ENCODE results near the gene AGTPBP1.
"Not testable (repeated sequence)": the region's sequence is repeated elsewhere in the genome, so short reads cannot be mapped to it uniquely, and the experiment has no call there.

Gene AGTPBP1

GRCh38 chr9:85737671-85738070 is 4.1 kb downstream of the AGTPBP1 start:
- H3K4me1 Mint-ChIP-seq = peaks cover 48% of the 10 kb centered on the region
- H3K27ac Mint-ChIP-seq = no peak overlapping the region
- DNase-seq = no peak
- H3K36me3 Mint-ChIP-seq = peaks cover 13% of the 10 kb centered on the region
- CTCF ChIA-PET = no interaction called here
- H3K27me3 Mint-ChIP-seq = no peaks in the 10 kb centered on the region
- H3K4me3 Mint-ChIP-seq = no peak overlapping the region
- H3K9me3 Mint-ChIP-seq = no peaks in the 10 kb centered on the region

DNA sequence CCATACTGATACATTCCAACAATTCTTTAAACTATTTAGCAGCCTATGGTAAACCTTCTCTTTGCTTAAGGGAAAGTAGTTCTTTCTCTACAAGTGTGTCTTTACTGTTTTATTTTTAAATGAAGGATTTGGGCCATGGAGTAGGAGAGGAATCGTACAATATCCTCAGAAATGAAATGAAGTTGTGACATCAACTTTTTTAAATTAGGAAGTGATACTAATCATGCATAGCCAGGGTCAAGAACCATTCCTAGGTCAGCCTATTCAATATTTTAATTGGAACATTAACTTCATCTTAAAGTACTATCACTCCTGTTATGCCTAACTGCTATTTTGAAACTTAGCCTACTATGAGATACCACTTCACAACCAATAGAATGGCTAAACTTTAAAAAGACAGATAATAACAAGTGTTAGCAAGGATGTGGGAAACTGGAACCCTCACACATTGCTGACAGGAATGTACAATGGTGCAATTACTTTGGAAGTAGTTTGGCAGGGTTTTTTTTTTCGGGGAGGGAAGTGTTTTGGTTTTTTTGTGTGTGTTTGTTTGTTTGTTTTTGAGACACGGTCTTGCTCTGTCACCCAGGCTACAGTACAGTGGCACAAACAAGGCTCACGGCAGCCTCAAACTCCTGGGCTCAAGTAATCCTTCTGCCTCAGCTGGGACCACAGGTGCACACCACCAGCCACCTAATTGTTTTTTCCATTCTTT is 10.7 kb downstream of the AGTPBP1 start:
- Mint-ChIP-seq H3K27ac (no peak overlapping the region), H3K9me3 (no peaks in the 10 kb centered on the region), H3K4me1 (peaks cover 50% of the 10 kb centered on the region), H3K4me3 (no peak overlapping the region), H3K36me3 (peaks cover 15% of the 10 kb centered on the region), H3K27me3 (no peaks in the 10 kb centered on the region)
- CTCF ChIA-PET = no interaction called here
- no peak for DNase-seq

DNA sequence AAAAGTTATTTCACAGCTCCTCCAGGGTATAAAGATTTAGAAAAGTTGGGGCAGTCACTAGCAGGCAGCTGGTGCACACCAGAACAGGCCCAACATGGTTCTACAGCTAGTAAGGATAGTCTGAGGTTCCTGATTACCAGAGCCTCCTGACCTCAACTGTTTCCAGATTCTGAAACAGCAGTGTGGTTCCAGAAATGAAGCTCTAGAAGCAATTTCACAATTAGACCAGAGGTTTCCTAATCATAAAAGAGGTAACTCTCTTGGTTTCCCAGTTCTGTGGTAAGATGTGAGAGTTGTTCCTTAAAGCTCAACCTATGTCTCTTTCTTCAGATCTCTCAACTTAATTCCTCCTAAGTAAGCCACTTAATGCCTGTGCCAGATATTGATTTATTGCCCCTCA is 11.9 kb downstream of the AGTPBP1 start:
- H3K27ac Mint-ChIP-seq = no peak overlapping the region
- no peaks in the 10 kb centered on the region for H3K27me3 Mint-ChIP-seq
- H3K4me1 Mint-ChIP-seq = peaks cover 49% of the 10 kb centered on the region
- no peak overlapping the region for H3K4me3 Mint-ChIP-seq
- H3K9me3 Mint-ChIP-seq = no peaks in the 10 kb centered on the region
- H3K36me3 Mint-ChIP-seq = peaks cover 13% of the 10 kb centered on the region
- DNase-seq = no peak
- CTCF ChIA-PET = interaction anchor here (0.5 kb wide), 1 partner anchor 56 kb away, joined by 3 read pairs; no protein-coding TSS in a partner anchor

DNA sequence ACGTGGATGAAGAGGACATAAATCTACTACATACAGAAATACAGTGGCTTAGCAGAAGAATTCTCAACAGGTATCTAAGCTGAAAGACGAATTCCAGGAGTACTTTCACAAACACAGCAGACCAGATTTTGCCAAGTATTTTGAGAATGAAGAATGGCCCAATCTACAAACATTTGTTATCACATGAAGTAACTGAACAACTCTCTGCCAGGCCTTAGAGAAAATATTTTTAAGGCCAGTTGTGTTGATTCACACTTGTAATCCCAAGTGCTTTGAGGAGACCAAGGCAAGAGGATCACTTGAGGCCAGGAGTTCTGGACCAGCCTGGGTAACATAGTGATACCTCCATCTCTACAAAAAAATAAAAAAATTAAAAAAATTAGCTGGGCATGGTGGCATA is 14.3 kb downstream of the AGTPBP1 start:
- no peaks in the 10 kb centered on the region for H3K9me3 Mint-ChIP-seq
- CTCF ChIA-PET = no interaction called here
- peaks cover 20% of the 10 kb centered on the region for H3K36me3 Mint-ChIP-seq
- H3K27me3 Mint-ChIP-seq = no peaks in the 10 kb centered on the region
- no peak for DNase-seq
- no peak overlapping the region for H3K27ac Mint-ChIP-seq
- no peak overlapping the region for H3K4me3 Mint-ChIP-seq
- peaks cover 56% of the 10 kb centered on the region for H3K4me1 Mint-ChIP-seq

GRCh38 chr9:85726737-85727136 is 15.0 kb downstream of the AGTPBP1 start:
- Mint-ChIP-seq H3K9me3 (peaks cover 1% of the 10 kb centered on the region), H3K36me3 (peaks cover 26% of the 10 kb centered on the region), H3K27me3 (no peaks in the 10 kb centered on the region), H3K4me3 (no peak overlapping the region), H3K4me1 (peaks cover 62% of the 10 kb centered on the region), H3K27ac (peak overlapping the region; percentile 55)
- no peak for DNase-seq
- CTCF ChIA-PET = no interaction called here

DNA sequence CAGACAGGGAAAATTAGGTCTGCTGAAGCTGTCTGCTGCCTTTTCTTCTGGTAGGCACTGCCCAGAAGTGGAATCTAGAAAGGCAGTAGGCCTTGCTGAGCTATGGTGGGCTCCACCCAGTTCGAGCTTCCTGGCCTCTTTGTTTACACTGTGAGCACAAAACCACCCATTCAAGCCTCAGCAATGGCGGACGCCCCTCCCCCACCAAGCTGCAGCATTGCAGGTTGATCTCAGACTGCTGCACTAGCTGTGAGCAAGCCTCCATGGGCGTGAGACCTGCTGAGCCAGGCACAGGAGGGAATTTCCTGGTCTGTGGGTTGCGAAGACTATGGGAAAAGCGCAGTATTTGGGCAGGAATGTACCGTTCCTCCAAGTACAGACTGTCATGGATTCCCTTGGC is 18.5 kb downstream of the AGTPBP1 start:
- H3K4me1 Mint-ChIP-seq = peaks cover 56% of the 10 kb centered on the region
- CTCF ChIA-PET = interaction anchor here (1.1 to 1.3 kb wide), 2 partner anchors 13 to 25 kb away, joined by 3 to 5 read pairs; no protein-coding TSS in a partner anchor
- no peaks in the 10 kb centered on the region for H3K27me3 Mint-ChIP-seq
- peaks cover 32% of the 10 kb centered on the region for H3K36me3 Mint-ChIP-seq
- peak overlapping the region; percentile 46 for H3K4me3 Mint-ChIP-seq
- H3K9me3 Mint-ChIP-seq = peaks cover 18% of the 10 kb centered on the region
- peak overlapping the region; percentile 90 for H3K27ac Mint-ChIP-seq
- DNase-seq = peak; percentile 88

GRCh38 chr9:85719411-85719810 is 22.3 kb downstream of the AGTPBP1 start:
- peaks cover 19% of the 10 kb centered on the region for H3K9me3 Mint-ChIP-seq
- H3K27ac Mint-ChIP-seq, H3K27me3 Mint-ChIP-seq, H3K4me3 Mint-ChIP-seq, CTCF ChIA-PET, DNase-seq: not testable (repeated sequence)
- peaks cover 37% of the 10 kb centered on the region for H3K36me3 Mint-ChIP-seq
- peaks cover 52% of the 10 kb centered on the region for H3K4me1 Mint-ChIP-seq

DNA sequence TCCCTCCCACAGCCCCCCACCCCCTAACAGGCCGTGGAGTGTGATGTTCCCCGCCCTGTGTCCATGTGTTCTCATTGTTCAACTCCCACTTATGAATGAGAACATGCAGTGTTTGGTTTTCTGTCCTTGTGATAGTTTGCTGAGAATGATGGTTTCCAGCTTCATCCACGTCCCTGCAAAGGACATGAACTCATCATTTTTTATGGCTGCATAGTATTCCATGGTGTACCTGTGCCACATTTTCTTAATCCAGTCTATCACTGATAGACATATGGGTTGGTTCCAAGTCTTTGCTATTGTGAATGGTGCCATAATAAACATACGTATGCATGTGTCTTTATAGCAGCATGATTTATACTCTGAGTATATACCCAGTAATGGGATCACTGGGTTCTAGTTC is 23.9 kb downstream of the AGTPBP1 start:
- H3K27ac Mint-ChIP-seq, H3K27me3 Mint-ChIP-seq, H3K4me3 Mint-ChIP-seq, DNase-seq, CTCF ChIA-PET: not testable (repeated sequence)
- peaks cover 36% of the 10 kb centered on the region for H3K4me1 Mint-ChIP-seq
- H3K9me3 Mint-ChIP-seq = peaks cover 19% of the 10 kb centered on the region
- H3K36me3 Mint-ChIP-seq = peaks cover 26% of the 10 kb centered on the region

- Mint-ChIP-seq H3K9me3 (peaks cover 18% of the 10 kb centered on the region), H3K27me3 (no peaks in the 10 kb centered on the region), H3K4me3 (no peak overlapping the region), H3K27ac (no peak overlapping the region), H3K4me1 (peaks cover 30% of the 10 kb centered on the region), H3K36me3 (peaks cover 25% of the 10 kb centered on the region)
- CTCF ChIA-PET = interaction anchor here (0.7 kb wide), 1 partner anchor 304 kb away, joined by 3 read pairs; no protein-coding TSS in a partner anchor
- no peak for DNase-seq
These were observed 24.5 kb downstream of the AGTPBP1 start for GRCh38 chr9:85717220-85717619.

DNA sequence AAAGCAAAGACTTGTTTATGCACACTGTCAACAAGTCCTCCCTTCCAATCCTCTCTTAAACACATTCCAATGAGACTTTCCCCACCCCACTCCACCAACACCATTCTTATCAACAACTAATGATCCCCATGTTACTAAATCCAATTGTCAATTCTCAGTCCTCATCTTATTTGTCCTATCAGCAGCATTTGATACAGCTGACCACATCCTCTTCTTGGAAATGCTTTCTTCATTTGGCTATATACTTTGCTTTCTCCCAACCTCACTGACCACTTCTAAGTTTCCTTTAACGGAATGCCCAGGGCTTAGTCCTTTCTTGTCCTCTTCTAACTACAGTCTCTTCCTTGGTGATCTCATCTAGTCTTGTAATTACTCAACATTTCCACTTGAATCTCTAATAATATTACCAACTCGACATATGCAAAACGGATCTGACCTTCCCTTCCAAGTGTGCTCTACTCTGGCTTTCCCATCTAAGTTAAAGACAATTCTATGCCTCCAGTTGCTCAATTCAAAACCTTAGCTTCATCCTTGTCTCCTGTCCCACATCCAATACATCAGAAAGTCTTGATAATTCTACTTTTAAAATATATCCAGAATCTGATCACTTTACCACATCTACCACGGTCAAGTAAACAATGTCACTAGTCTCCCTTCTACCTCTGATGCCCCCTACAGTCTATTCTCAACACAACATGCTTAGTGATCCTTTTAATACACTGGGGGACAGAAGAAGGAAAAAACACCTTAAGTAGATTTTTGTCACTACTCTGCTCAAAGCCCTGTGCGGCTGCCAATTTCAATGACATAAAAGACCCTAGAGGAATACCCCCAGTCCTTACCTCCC is 25.5 kb downstream of the AGTPBP1 start:
- DNase-seq = no peak
- CTCF ChIA-PET = interaction anchor here (0.6 kb wide), 1 partner anchor 11 kb away, joined by 4 read pairs; no protein-coding TSS in a partner anchor
- Mint-ChIP-seq H3K9me3 (peaks cover 16% of the 10 kb centered on the region), H3K4me1 (peaks cover 26% of the 10 kb centered on the region), H3K27ac (no peak overlapping the region), H3K36me3 (peaks cover 18% of the 10 kb centered on the region), H3K27me3 (no peaks in the 10 kb centered on the region), H3K4me3 (no peak overlapping the region)

- H3K27me3 Mint-ChIP-seq = no peaks in the 10 kb centered on the region
- no peak overlapping the region for H3K4me3 Mint-ChIP-seq
- no peak overlapping the region for H3K27ac Mint-ChIP-seq
- no peak for DNase-seq
- peaks cover 12% of the 10 kb centered on the region for H3K36me3 Mint-ChIP-seq
- peaks cover 12% of the 10 kb centered on the region for H3K9me3 Mint-ChIP-seq
- peaks cover 24% of the 10 kb centered on the region for H3K4me1 Mint-ChIP-seq
- CTCF ChIA-PET = interaction anchor here (0.6 kb wide), 1 partner anchor 10 kb away, joined by 4 read pairs; no protein-coding TSS in a partner anchor
These were observed 26.2 kb downstream of the AGTPBP1 start for GRCh38 chr9:85715587-85715986.

GRCh38 chr9:85713897-85714296 is 27.9 kb downstream of the AGTPBP1 start:
- Mint-ChIP-seq H3K27me3 (no peaks in the 10 kb centered on the region), H3K4me1 (peaks cover 22% of the 10 kb centered on the region), H3K4me3 (no peak overlapping the region), H3K9me3 (peaks cover 10% of the 10 kb centered on the region), H3K27ac (no peak overlapping the region), H3K36me3 (peaks cover 23% of the 10 kb centered on the region)
- DNase-seq = no peak
- CTCF ChIA-PET = interaction anchor here (0.8 kb wide), 1 partner anchor 16 kb away, joined by 3 read pairs; no protein-coding TSS in a partner anchor

DNA sequence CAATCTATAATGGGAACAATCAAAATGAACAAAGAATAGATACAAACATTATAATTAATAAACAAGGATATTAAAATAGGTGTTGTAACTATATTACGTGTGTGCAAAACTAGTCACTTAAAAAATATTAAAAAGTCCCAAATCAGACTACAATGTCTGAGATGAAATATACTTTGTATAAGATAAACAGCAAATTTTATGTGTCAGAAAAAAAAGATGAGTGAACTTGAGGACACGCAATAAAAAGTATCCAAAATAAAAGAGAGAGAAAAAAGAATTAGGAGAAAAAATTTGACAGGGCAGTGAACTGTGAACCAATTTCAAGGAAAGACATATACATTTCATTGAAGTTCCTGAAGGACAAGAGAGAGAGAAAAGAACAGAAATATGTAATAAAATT is 37.0 kb downstream of the AGTPBP1 start:
- Mint-ChIP-seq H3K27me3 (no peaks in the 10 kb centered on the region), H3K9me3 (peaks cover 7% of the 10 kb centered on the region), H3K36me3 (peaks cover 35% of the 10 kb centered on the region), H3K27ac (no peak overlapping the region), H3K4me1 (peaks cover 8% of the 10 kb centered on the region), H3K4me3 (no peak overlapping the region)
- CTCF ChIA-PET = no interaction called here
- DNase-seq = no peak

- no peaks in the 10 kb centered on the region for H3K27me3 Mint-ChIP-seq
- H3K4me3 Mint-ChIP-seq = no peak overlapping the region
- CTCF ChIA-PET = interaction anchor here (0.6 kb wide), 1 partner anchor 9 kb away, joined by 3 read pairs; no protein-coding TSS in a partner anchor
- peaks cover 26% of the 10 kb centered on the region for H3K36me3 Mint-ChIP-seq
- H3K9me3 Mint-ChIP-seq = no peaks in the 10 kb centered on the region
- peaks cover 8% of the 10 kb centered on the region for H3K4me1 Mint-ChIP-seq
- no peak for DNase-seq
- no peak overlapping the region for H3K27ac Mint-ChIP-seq
These were observed 38.4 kb downstream of the AGTPBP1 start for GRCh38 chr9:85703398-85703797.
